Measurements from ENCODE around the gene USP47. TPM values are rescaled to one million over a fixed set of nuclear protein-coding genes. Genes with fewer than 3 reads are reported as not detected.

USP47 gene
- total RNA-seq, 1 experiment from 2014 or later: 50.4 TPM

- H3K27me3 Mint-ChIP-seq (ENCODE audit: insufficient read depth, unreplicated experiment): peaks cover 6% of the 10 kb centered on the region
- no TSS peak for BruUV-seq (replicated peaks)
- peak; percentile 83 to 89 for DNase-seq
- Histone ChIP-seq H3K36me3 (ENCODE audit: control insufficient read depth, insufficient read depth, low read length) (no peaks in the 10 kb centered on the region), H3K9me3 (no peaks in the 10 kb centered on the region), H3K4me3 (ENCODE audit: low read depth, low read length) (no peak overlapping the region), H3K27me3 (replicated peaks; ENCODE audit: control insufficient read depth, insufficient read depth, low read length) (peaks cover 1% of the 10 kb centered on the region), H3K4me1 (no peaks in the 10 kb centered on the region; the same call in 1 of the 2 replicates)
- no peaks in the 10 kb centered on the region for H3K4me1 Mint-ChIP-seq (ENCODE audit: low read depth, unreplicated experiment)
- no peaks in the 10 kb centered on the region for H3K9me3 Mint-ChIP-seq (ENCODE audit: unreplicated experiment)
- H3K27ac Mint-ChIP-seq (ENCODE audit: unreplicated experiment): no peak overlapping the region
- ChIA-PET CTCF (interaction anchor here (0.6 to 1.2 kb wide), 7 partner anchors 45 to 245 kb away, joined by 3 to 7 read pairs (median 5); no protein-coding TSS in a partner anchor), POLR2A (no interaction called here)
- H3K4me3 Mint-ChIP-seq (ENCODE audit: unreplicated experiment): no peak overlapping the region
- H3K36me3 Mint-ChIP-seq (ENCODE audit: insufficient read depth, unreplicated experiment): no peaks in the 10 kb centered on the region
- intact Hi-C loops (cut with micrococcal nuclease; ENCODE audit: unreplicated experiment): loop anchor here (1.0 to 10.0 kb wide), 6 partner anchors 42 to 486 kb away; partner anchors contain the start of gene USP47
- TF ChIP-seq CTCF (IDR thresholded peaks at IDR 0.05; ENCODE audit: insufficient read depth in 1 of 2, low read depth in 1 of 2, low read length in 1 of 2, severe bottlenecking in 1 of 2, unreplicated experiment in 1 of 2): peak; percentile 96
Measured at GRCh38 chr11:11798586-11799438, 43.0 kb upstream of the USP47 start.

GRCh38 chr11:11805228-11805627 is 36.5 kb upstream of the USP47 start:
- no peaks in the 10 kb centered on the region for H3K27me3 Mint-ChIP-seq (ENCODE audit: insufficient read depth, unreplicated experiment)
- no peaks in the 10 kb centered on the region for H3K36me3 ChIP-seq (ENCODE audit: control insufficient read depth, insufficient read depth, low read length)

GRCh38 chr11:11806074-11806473 is 35.7 kb upstream of the USP47 start:
- Histone ChIP-seq H3K4me1 (no peaks in the 10 kb centered on the region), H3K9me3 (no peaks in the 10 kb centered on the region), H3K4me3 (ENCODE audit: low read depth, low read length) (no peak overlapping the region), H3K36me3 (ENCODE audit: control insufficient read depth, insufficient read depth, low read length) (no peaks in the 10 kb centered on the region), H3K27me3 (replicated peaks; ENCODE audit: control insufficient read depth, insufficient read depth, low read length) (no peaks in the 10 kb centered on the region)
- TF ChIP-seq CTCF (IDR thresholded peaks at IDR 0.05; ENCODE audit: insufficient read depth in 1 of 2, low read depth in 1 of 2, low read length in 1 of 2, severe bottlenecking in 1 of 2, unreplicated experiment in 1 of 2): no peak
- ChIA-PET CTCF (no interaction called here), POLR2A (no interaction called here)
- Mint-ChIP-seq H3K4me1 (ENCODE audit: low read depth, unreplicated experiment) (no peaks in the 10 kb centered on the region), H3K9me3 (ENCODE audit: unreplicated experiment) (no peaks in the 10 kb centered on the region), H3K4me3 (ENCODE audit: unreplicated experiment) (no peak overlapping the region), H3K27me3 (ENCODE audit: insufficient read depth, unreplicated experiment) (no peaks in the 10 kb centered on the region), H3K27ac (ENCODE audit: unreplicated experiment) (no peak overlapping the region), H3K36me3 (ENCODE audit: insufficient read depth, unreplicated experiment) (peaks cover 6% of the 10 kb centered on the region)
- intact Hi-C loops (cut with micrococcal nuclease; ENCODE audit: unreplicated experiment): no loop called here
- no peak for DNase-seq
- no TSS peak for BruUV-seq (replicated peaks)

More at GRCh38 chr11:11805228-11805627, 36.5 kb upstream of the USP47 start:
- H3K9me3 Mint-ChIP-seq (ENCODE audit: unreplicated experiment): no peaks in the 10 kb centered on the region
- Histone ChIP-seq H3K4me1 (no peaks in the 10 kb centered on the region), H3K4me3 (ENCODE audit: low read depth, low read length) (no peak overlapping the region), H3K27me3 (replicated peaks; ENCODE audit: control insufficient read depth, insufficient read depth, low read length) (no peaks in the 10 kb centered on the region), H3K9me3 (no peaks in the 10 kb centered on the region)
- POLR2A ChIA-PET: no interaction called here
- no peak overlapping the region for H3K4me3 Mint-ChIP-seq (ENCODE audit: unreplicated experiment)
- intact Hi-C loops (cut with micrococcal nuclease; ENCODE audit: unreplicated experiment): no loop called here
- DNase-seq: no peak
- H3K4me1 Mint-ChIP-seq (ENCODE audit: low read depth, unreplicated experiment): no peaks in the 10 kb centered on the region
- no peak for TF ChIP-seq CTCF (IDR thresholded peaks at IDR 0.05; ENCODE audit: insufficient read depth in 1 of 2, low read depth in 1 of 2, low read length in 1 of 2, severe bottlenecking in 1 of 2, unreplicated experiment in 1 of 2)
- H3K36me3 Mint-ChIP-seq (ENCODE audit: insufficient read depth, unreplicated experiment): peaks cover 6% of the 10 kb centered on the region
- CTCF ChIA-PET: no interaction called here
- no peak overlapping the region for H3K27ac Mint-ChIP-seq (ENCODE audit: unreplicated experiment)
- BruUV-seq (replicated peaks): no TSS peak
